Spleen (tissue), 7 donors: Measurements from ENCODE around the gene PTCH1.

Experiments used
- POLR2A ChIP-seq, 3 donors: fragments of 450-650 bp; IDR thresholded peaks; one replicate each; pipeline ENCODE4 v1.5.1; 2017; ENCODE audit warnings: antibody characterized with exemption in 3 of 3, mild to moderate bottlenecking in 1 of 3
- POLR2AphosphoS5 ChIP-seq, 3 donors: sonication (generic); formaldehyde crosslinking; IDR thresholded peaks; one replicate each; pipeline ENCODE4 v1.5.1; 2017; ENCODE audit warnings: antibody characterized with exemption in 3 of 3
- TF ChIP-seq, protein P1 (sequence below), 11 experiments: fragments of 200-600 bp in 7 of 11; fragments of 450-650 bp in 4 of 11; sonication (generic) in 4 of 11; IDR thresholded peaks in 8 of 11; conservative IDR thresholded peaks in 3 of 11; 1 replicate in 7 of 11; 2 replicates in 4 of 11; pipeline versions ENCODE4 v1.4.0 to v1.8.0; 2016 to 2021; ENCODE audit warnings: antibody characterized with exemption in 11 of 11, inconsistent platforms in 4 of 11, mild to moderate bottlenecking in 1 of 11
- donor health status: DM: no; HTN: no; CAD: no; lungs with moderate emphysema.
- donor health status: DM: no; HTN: no; CAD: no.
- donor health status: DM: no; HTN: no; CAD: no.

DNA sequence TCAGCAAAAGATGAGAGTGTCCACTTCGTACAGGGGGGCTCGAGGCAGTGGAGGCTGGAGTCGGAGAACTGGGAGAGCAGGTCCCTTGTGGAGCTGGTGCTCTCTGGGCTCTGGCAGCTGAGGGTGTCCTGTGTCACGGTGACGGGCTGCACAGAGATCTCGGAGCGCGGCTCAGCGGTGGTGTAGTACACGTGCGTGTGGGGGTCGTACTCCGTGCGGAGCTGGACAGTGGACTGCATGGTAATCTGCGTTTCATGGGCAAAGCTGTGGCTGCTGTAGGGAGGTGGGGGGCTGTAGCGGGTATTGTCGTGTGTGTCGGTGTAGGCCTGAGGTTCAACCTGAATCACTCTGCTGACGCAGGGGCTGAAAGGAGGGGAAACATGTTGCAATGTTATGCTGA is 48.0 kb downstream of the PTCH1 start:
- TF ChIP-seq, protein P1, sequence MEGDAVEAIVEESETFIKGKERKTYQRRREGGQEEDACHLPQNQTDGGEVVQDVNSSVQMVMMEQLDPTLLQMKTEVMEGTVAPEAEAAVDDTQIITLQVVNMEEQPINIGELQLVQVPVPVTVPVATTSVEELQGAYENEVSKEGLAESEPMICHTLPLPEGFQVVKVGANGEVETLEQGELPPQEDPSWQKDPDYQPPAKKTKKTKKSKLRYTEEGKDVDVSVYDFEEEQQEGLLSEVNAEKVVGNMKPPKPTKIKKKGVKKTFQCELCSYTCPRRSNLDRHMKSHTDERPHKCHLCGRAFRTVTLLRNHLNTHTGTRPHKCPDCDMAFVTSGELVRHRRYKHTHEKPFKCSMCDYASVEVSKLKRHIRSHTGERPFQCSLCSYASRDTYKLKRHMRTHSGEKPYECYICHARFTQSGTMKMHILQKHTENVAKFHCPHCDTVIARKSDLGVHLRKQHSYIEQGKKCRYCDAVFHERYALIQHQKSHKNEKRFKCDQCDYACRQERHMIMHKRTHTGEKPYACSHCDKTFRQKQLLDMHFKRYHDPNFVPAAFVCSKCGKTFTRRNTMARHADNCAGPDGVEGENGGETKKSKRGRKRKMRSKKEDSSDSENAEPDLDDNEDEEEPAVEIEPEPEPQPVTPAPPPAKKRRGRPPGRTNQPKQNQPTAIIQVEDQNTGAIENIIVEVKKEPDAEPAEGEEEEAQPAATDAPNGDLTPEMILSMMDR (IDR thresholded peaks at IDR 0.05 in 8 of 11, conservative IDR thresholded peaks at IDR 0.05 in 3 of 11) = no peak
- TF ChIP-seq POLR2AphosphoS5 (IDR thresholded peaks at IDR 0.05) (peak in 1 of 3 donors; percentile 12), POLR2A (IDR thresholded peaks at IDR 0.05) (no peak)
